GM18517 (cell line): ENCODE results near the gene SP140L.
"Not testable (repeated sequence)": the region's sequence is repeated elsewhere in the genome, so short reads cannot be mapped to it uniquely, and the experiment has no call there.

Source experiments
- ATAC-seq: cut with Tn5 transposase; IDR thresholded peaks from one replicate; pipeline ENCODE4 v1.9.1; 2021; ENCODE audit warnings: mild to moderate bottlenecking, moderate library complexity; ENCODE audit not compliant: unreplicated experiment

The SP140L gene

GRCh38 chr2:230326453-230327417 is at the start of gene SP140L:
Gene SP140L, plus strand, starts transcription at chr2:230327193. Its CDS starts 77 bp downstream, at chr2:230327270.
- peak; percentile 75 for ATAC-seq

GRCh38 chr2:230282936-230283335 is 44.1 kb upstream of the SP140L start:
- no peak for ATAC-seq

- ATAC-seq, result no peak
Observed at GRCh38 chr2:230286048-230286447, 40.9 kb upstream of the SP140L start.

DNA sequence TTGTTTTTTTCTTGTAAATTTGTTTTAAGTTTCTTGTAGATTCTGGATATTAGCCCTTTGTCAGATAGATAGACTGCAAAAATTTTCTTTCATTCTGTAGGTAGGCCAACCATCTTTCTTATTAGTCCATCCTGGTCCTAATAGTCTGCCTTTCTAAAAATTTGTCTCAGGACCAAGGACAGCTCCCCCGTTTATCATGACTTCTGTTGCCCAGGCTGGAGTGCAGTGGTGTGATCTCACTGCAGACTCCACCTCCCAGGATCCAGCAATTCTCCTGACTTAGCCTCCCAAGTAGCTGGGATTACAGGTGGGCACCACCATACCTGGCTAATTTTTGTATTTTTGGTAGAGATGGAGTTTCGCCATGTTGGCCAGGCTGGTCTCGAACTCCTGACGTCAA is 37.7 kb upstream of the SP140L start:
- ATAC-seq, result not testable (repeated sequence)

- no peak for ATAC-seq
Observed at GRCh38 chr2:230295192-230295591, 31.8 kb upstream of the SP140L start.

GRCh38 chr2:230296917-230297316 is 30.1 kb upstream of the SP140L start:
- ATAC-seq, result no peak

GRCh38 chr2:230299618-230300017 is 27.4 kb upstream of the SP140L start:
- no peak for ATAC-seq

GRCh38 chr2:230305416-230306275 is 21.3 kb upstream of the SP140L start:
- no peak for ATAC-seq

GRCh38 chr2:230306474-230306873 is 20.5 kb upstream of the SP140L start:
- ATAC-seq, result no peak

DNA sequence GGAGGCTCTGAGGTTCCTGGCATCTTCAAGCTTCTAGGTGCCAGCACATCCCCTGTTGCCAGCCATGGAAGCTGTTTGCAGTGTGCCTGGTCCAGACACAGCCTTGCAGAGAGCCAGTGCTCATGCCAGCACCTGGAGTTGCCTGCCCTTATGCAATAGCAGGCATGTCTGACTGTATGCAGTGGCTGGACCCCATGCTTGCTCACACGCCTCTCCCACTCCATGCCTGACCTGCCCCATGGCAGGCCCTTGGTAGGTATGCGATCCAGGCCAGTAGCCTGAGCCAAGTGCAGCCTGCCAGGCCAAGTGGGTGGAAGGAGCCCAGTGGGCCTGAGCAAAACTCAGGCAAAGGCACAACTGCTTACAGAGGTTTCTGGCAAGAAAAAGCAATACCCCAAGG is 19.5 kb upstream of the SP140L start:
- ATAC-seq, result no peak

DNA sequence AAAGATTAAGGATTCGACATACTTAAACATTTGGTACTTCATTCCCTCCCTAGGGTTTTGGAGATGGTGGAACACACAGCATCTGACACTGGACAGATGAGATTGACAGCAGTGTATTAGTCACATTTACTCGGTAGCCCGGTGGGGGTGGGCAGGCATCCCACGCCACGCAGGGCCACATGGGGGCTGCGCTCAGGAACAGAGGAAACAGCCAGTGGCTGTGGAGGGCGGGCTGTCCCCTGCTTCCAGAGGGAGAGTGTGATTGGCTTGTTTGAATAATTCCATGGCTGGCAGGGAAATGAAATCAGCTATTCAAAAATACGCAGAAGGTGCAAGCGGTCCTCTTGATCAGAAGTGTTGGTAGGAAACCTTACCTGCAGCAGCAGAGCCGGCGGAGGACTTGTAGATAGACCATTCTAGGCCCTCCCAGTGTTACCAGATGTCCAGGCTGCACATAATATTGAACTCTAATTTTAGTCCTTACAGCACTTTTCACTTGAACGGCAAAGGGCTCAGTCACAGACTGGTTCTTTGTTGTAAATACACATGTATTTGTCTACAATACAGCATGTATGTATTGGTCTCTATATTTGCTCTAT is 18.5 kb upstream of the SP140L start:
- no peak for ATAC-seq

DNA sequence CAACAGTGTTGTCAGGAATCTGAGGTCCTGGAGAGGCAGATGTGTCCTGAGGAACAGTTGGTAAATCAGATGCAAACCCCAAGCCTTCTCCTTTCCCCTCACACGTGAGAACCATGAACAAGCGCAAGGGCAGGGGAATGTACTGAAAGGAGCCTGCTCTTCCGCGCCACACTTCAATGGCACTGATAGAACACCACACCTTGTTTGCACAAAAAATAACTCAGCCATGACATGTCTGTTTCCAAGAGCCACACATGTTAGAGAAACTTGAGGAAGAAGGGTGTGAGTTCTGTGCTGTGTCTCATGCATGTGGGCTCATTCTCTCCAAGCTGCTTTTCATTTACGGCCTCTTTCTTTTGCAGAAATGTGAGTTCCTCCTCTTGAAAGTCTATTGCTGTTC is 16.2 kb upstream of the SP140L start:
- not testable (repeated sequence) for ATAC-seq

- ATAC-seq, result not testable (repeated sequence)
Observed at GRCh38 chr2:230311634-230312033, 15.4 kb upstream of the SP140L start.

GRCh38 chr2:230312638-230313037 is 14.4 kb upstream of the SP140L start:
- ATAC-seq, result no peak

- ATAC-seq, result no peak
Observed at GRCh38 chr2:230317366-230317765, 9.6 kb upstream of the SP140L start.

- peak; percentile 9 for ATAC-seq
Observed at GRCh38 chr2:230318190-230319121, 8.5 kb upstream of the SP140L start.

DNA sequence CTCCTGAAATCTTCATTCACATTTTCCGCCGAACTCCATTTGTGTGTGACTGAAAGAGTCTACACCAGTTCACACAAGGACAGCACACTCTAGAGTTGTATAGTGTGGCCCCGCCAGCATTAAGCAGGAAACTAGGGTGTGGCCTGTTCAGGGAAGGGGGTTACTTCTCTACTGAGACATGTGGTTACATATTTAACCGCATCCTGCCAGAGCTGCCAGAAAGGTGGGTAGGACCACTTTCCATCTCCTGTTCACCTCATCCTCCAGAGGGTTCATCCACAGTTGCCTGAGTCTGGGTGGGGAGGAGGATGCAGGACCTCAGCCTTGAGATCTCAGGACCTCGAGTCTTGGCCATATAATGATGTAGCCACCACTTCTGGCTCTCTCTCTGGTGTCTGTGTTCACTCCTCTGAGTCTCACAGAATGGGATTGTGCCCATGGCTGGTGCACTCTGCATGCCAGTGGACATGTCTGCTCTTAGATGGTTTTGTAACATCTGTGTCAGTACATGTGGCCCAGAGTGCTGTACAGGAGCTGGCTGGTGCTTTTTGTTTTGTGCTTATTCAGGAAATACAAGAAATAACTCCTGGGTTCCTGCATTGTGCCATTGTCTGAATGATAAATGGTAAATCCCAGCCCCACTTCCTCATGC is 7.7 kb upstream of the SP140L start:
- ATAC-seq, result peak; percentile 81

- ATAC-seq, result no peak
Observed at GRCh38 chr2:230321031-230321430, 6.0 kb upstream of the SP140L start.

- ATAC-seq, result no peak
Observed at GRCh38 chr2:230322561-230323384, 4.2 kb upstream of the SP140L start.
